DND-41 (cell line): Measurements from ENCODE around the gene KRT7.

Experiments used
- ATAC-seq: fragments of 200-7000 bp; cut with Tn5 transposase; 3 replicates; pipeline ENCODE4 v1.9.1; 2021; ENCODE audit warnings: low read depth; ENCODE audit not compliant: insufficient read depth
- DNase-seq: peaks from one replicate; pipeline ENCODE4 v3.0.0-alpha.2; 2020
- H2AFZ ChIP-seq: 2 replicates; pipeline ENCODE4 v1.6.0; 2012; ENCODE audit warnings: low read depth, low read length
- H3K27ac ChIP-seq: 2 replicates; pipeline ENCODE4 v1.5.1; 2012; ENCODE audit warnings: low read length, inconsistent platforms
- H3K27me3 ChIP-seq: fragments of 200-600 bp; sonication (generic); 2 replicates; pipeline ENCODE4 v1.6.0; 2012; ENCODE audit warnings: low read length, mild to moderate bottlenecking, inconsistent platforms; ENCODE audit not compliant: insufficient read depth, poor library complexity
- H3K36me3 ChIP-seq: 2 replicates; pipeline ENCODE4 v1.5.1; 2012; ENCODE audit warnings: low read length, inconsistent platforms; ENCODE audit not compliant: insufficient read depth
- H3K4me1 ChIP-seq: 2 replicates; pipeline ENCODE4 v1.5.1; 2012; ENCODE audit warnings: mild to moderate bottlenecking, low read length; ENCODE audit not compliant: insufficient read depth
- H3K4me2 ChIP-seq: 2 replicates; pipeline ENCODE4 v1.6.0; 2012; ENCODE audit warnings: mild to moderate bottlenecking, moderate library complexity, low read length, inconsistent platforms; ENCODE audit not compliant: insufficient read depth
- H3K4me3 ChIP-seq, 2 experiments: fragments of 200-600 bp in 1 of 2; shearing (Covaris generic) in 1 of 2; 2 replicates each; pipeline ENCODE4 v1.5.1; 2012 to 2016; ENCODE audit warnings: inconsistent platforms in 2 of 2, low read length in 2 of 2, mild to moderate bottlenecking in 2 of 2, low read depth in 1 of 2, moderate library complexity in 1 of 2
- H3K79me2 ChIP-seq: 2 replicates; pipeline ENCODE4 v1.6.0; 2012; ENCODE audit warnings: low read length, inconsistent platforms; ENCODE audit not compliant: insufficient read depth
- H3K9ac ChIP-seq: 2 replicates; pipeline ENCODE4 v1.6.0; 2012; ENCODE audit warnings: low read depth, mild to moderate bottlenecking, inconsistent platforms, low read length, moderate library complexity
- H3K9me3 ChIP-seq: 2 replicates; pipeline ENCODE4 v1.5.1; 2012; ENCODE audit warnings: low read length, moderate library complexity, mild to moderate bottlenecking, inconsistent platforms; ENCODE audit not compliant: insufficient read depth, severe bottlenecking
- H4K20me1 ChIP-seq: 2 replicates; pipeline ENCODE4 v1.6.0; 2012; ENCODE audit warnings: low read length; ENCODE audit not compliant: insufficient read depth
- CTCF ChIP-seq: IDR thresholded peaks from 2 replicates; pipeline ENCODE4 v1.5.1; 2012; ENCODE audit warnings: borderline replicate concordance, low read length, moderate library complexity, mild to moderate bottlenecking; ENCODE audit not compliant: poor library complexity, severe bottlenecking; ENCODE audit errors: extremely low read depth
- EZH2 ChIP-seq: IDR thresholded peaks from 3 replicates; pipeline ENCODE4 v1.6.1; 2012; ENCODE audit warnings: borderline replicate concordance, low read depth, mild to moderate bottlenecking, moderate library complexity, low read length, inconsistent platforms; ENCODE audit not compliant: severe bottlenecking

The KRT7 gene

GRCh38 chr12:52221070-52221781 lies 11.8 kb upstream of the KRT7 start:
- Histone ChIP-seq H3K4me3 (no peak overlapping the region), H3K4me1 (no peaks in the 10 kb centered on the region), H3K27ac (no peak overlapping the region), H3K4me2 (no peak overlapping the region), H3K36me3 (no peaks in the 10 kb centered on the region), H3K27me3 (peaks cover 13% of the 10 kb centered on the region), H3K79me2 (no peaks in the 10 kb centered on the region), H4K20me1 (no peaks in the 10 kb centered on the region), H2AFZ (no peak overlapping the region), H3K9me3 (no peaks in the 10 kb centered on the region), H3K9ac (no peak overlapping the region)
- no peak for DNase-seq
- ATAC-seq = no peak
- TF ChIP-seq EZH2 (no peak), CTCF (no peak)

- DNase-seq (peak; percentile 45), ATAC-seq (peak; percentile 52; the same call in 1 of the 3 replicates)
- no peaks in the 10 kb centered on the region for H3K9me3 ChIP-seq
- no peak overlapping the region for H3K27ac ChIP-seq
- no peak overlapping the region for H3K4me3 ChIP-seq
- no peak overlapping the region for H2AFZ ChIP-seq
- no peaks in the 10 kb centered on the region for H4K20me1 ChIP-seq
- H3K36me3 ChIP-seq = no peaks in the 10 kb centered on the region
- H3K4me2 ChIP-seq = no peak overlapping the region
- H3K9ac ChIP-seq = no peak overlapping the region
- H3K79me2 ChIP-seq = no peaks in the 10 kb centered on the region
- no peaks in the 10 kb centered on the region for H3K4me1 ChIP-seq
- H3K27me3 ChIP-seq = peaks cover 10% of the 10 kb centered on the region
- TF ChIP-seq EZH2 = no peak
- peak; percentile 66 for TF ChIP-seq CTCF
Observed at GRCh38 chr12:52221912-52222457, 11.1 kb upstream of the KRT7 start.

- H4K20me1 ChIP-seq = no peaks in the 10 kb centered on the region
- no peaks in the 10 kb centered on the region for H3K79me2 ChIP-seq
- TF ChIP-seq CTCF (no peak), EZH2 (no peak)
- no peak overlapping the region for H3K27ac ChIP-seq
- no peak overlapping the region for H2AFZ ChIP-seq
- H3K4me3 ChIP-seq = no peak overlapping the region
- no peaks in the 10 kb centered on the region for H3K9me3 ChIP-seq
- H3K4me2 ChIP-seq = no peak overlapping the region
- DNase-seq (no peak), ATAC-seq (no peak)
- no peaks in the 10 kb centered on the region for H3K36me3 ChIP-seq
- no peaks in the 10 kb centered on the region for H3K4me1 ChIP-seq
- H3K27me3 ChIP-seq = peaks cover 10% of the 10 kb centered on the region
- H3K9ac ChIP-seq = no peak overlapping the region
Observed at GRCh38 chr12:52222692-52223091, 10.4 kb upstream of the KRT7 start.
